Ovary (tissue), 9 donors: Measurements from ENCODE around the gene ANKMY1. TPM values are rescaled to one million over a fixed set of nuclear protein-coding genes. Genes with fewer than 3 reads are reported as not detected.

Source experiments
- DNase-seq, 5 donors: peaks; one replicate each; pipeline ENCODE4 v3.0.0-alpha.2; 2019 to 2020
- H3K27ac ChIP-seq, 2 donors: fragments of 200-600 bp; one replicate each; pipeline versions ENCODE4 v1.5.1 to v1.8.0; 2019 to 2022
- H3K27me3 ChIP-seq: fragments of 200-600 bp; one replicate; pipeline ENCODE4 v1.8.0; 2022
- H3K36me3 ChIP-seq: fragments of 200-600 bp; sonication (generic); one replicate; pipeline ENCODE4 v1.5.1; 2019
- H3K4me1 ChIP-seq: one replicate; pipeline ENCODE4 v1.8.1; 2013; ENCODE audit warnings: mild to moderate bottlenecking, moderate library complexity; ENCODE audit not compliant: insufficient read depth
- H3K4me3 ChIP-seq: fragments of 200-600 bp; sonication (generic); one replicate; pipeline ENCODE4 v1.5.1; 2017
- H3K9me3 ChIP-seq, 2 donors: fragments of 200-600 bp in 1 of 2; sonication (generic) in 1 of 2; one replicate each; pipeline versions ENCODE4 v1.5.1 to v1.8.1; 2013 to 2019; ENCODE audit warnings: mild to moderate bottlenecking in 1 of 2, moderate library complexity in 1 of 2
- EP300 ChIP-seq: sonication (generic); formaldehyde crosslinking; IDR thresholded peaks from one replicate; pipeline ENCODE4 v1.6.1; 2017; ENCODE audit warnings: antibody characterized with exemption
- POLR2A ChIP-seq: fragments of 450-650 bp; IDR thresholded peaks from one replicate; pipeline ENCODE4 v1.6.1; 2017; ENCODE audit warnings: antibody characterized with exemption, mild to moderate bottlenecking, moderate library complexity
- whole genome bisulfite sequencing, 3 donors: extraction: QIAGEN DNeasy Blood & Tissue Kit in 1 of 3; methylation state at CpG; one replicate each; pipeline versions ENCODE4 v1.1.5 to v1.1.7; 2013 to 2017; 5-methylcytosine and 5-hydroxymethylcytosine counted together
- intact Hi-C, 4 donors: fragments of 100-400 bp; cut with DNase I; formaldehyde crosslinking; loops; one replicate each; pipeline versions ENCODE4 v1.11.0 to v1.15.1; 2022 to 2023
- polyA plus RNA-seq, 2 donors: library from polyadenylated mRNA; stranded (reverse); fragments of 200-250 nt in 1 of 2; fragments of 350-450 nt in 1 of 2; fragmentation: Illumina TruSeq in 1 of 2; extraction: RNeasy Lipid Tissue Mini Kit (QIAGEN cat#74804) in 1 of 2; gene quantifications; one replicate each; pipeline ENCODE4 v1.2.3, GENCODE V29; 2013 to 2014
- total RNA-seq, 7 donors: library from RNA; depleted of rRNA in 2 of 7; stranded (reverse); fragments of >200 nt in 2 of 7; fragmentation: NEBNext Ultra II Directional in 3 of 7; extraction: Animal tissue kit (Norgen Biotek cat#: 25700) in 3 of 7; gene quantifications; one replicate each; pipeline versions ENCODE4 v1.1.0 to v1.2.4, GENCODE V29; 2016 to 2023
- TF ChIP-seq, protein P1 (sequence below), 3 donors: fragments of 450-650 bp in 2 of 3; fragments of 200-600 bp in 1 of 3; IDR thresholded peaks; one replicate each; pipeline versions ENCODE4 v1.5.1 to v1.8.0; 2016 to 2022; ENCODE audit warnings: antibody characterized with exemption in 3 of 3, mild to moderate bottlenecking in 1 of 3
- donor health status: DM: no; HTN: no; CAD: no; lungs with moderate emphysema.
- donor health status: DM: no; HTN: no; CAD: no.
- donor health status: Bipolar disorder and iron deficiency.
- donor health status: DM: yes; HTN: yes; CAD: no.
- donor health status: DM: no; HTN: no; CAD: no.
- donor health status: DM: yes; HTN: yes; CAD: no.

Gene ANKMY1
- total and polyA plus RNA-seq, 9 donors = 11.5 to 24.2 (median 19.0) TPM

DNA sequence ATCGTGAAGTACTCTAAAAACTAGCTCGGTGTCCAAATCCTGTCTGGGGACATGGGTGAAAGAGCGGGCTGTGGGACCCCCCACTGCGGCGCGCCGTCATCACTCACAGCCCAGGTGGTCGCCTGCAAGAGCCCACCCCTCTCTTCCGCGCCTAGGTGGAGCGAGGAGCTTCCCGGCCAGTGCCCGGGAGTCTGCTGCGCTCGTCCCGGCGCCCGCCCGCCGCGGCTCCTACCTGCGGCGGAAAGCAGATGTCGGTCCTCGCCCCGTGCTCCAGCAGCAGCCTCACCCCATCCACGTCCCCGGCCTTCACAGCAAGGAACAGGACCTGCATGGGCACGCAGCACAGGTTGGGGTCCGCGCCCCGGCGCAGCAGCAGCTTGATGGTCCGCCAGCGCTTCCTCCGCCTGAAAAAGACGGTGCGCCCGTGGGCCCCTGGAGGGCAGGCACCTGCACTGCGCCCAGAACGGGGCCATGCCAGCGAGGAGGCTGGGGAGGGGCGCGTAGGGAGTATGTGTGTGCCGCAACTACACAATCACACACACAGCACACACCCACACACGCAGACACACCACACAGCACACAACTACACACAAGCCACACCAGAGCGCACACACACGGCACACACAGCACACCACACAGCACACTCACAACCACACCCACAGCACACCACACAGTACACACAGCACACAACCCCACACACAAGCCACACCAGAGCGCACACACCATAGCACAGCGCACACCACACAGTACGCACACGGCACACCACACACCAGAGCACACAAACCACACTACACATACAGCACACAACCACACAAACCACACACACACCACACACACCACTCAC, 37.4 kb downstream of the ANKMY1 start:
- no peak for DNase-seq
- TF ChIP-seq, protein P1, sequence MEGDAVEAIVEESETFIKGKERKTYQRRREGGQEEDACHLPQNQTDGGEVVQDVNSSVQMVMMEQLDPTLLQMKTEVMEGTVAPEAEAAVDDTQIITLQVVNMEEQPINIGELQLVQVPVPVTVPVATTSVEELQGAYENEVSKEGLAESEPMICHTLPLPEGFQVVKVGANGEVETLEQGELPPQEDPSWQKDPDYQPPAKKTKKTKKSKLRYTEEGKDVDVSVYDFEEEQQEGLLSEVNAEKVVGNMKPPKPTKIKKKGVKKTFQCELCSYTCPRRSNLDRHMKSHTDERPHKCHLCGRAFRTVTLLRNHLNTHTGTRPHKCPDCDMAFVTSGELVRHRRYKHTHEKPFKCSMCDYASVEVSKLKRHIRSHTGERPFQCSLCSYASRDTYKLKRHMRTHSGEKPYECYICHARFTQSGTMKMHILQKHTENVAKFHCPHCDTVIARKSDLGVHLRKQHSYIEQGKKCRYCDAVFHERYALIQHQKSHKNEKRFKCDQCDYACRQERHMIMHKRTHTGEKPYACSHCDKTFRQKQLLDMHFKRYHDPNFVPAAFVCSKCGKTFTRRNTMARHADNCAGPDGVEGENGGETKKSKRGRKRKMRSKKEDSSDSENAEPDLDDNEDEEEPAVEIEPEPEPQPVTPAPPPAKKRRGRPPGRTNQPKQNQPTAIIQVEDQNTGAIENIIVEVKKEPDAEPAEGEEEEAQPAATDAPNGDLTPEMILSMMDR (IDR thresholded peaks at IDR 0.05) = no peak
- TF ChIP-seq EP300 (no peak), POLR2A (no peak)
- H3K4me1 ChIP-seq = no peaks in the 10 kb centered on the region
- H3K27me3 ChIP-seq = no peaks in the 10 kb centered on the region
- no peak overlapping the region for H3K4me3 ChIP-seq
- H3K9me3 ChIP-seq = no peaks in the 10 kb centered on the region
- 17 to 20% (median 17%) methylated on average over 48 to 52 of the region's 52 CpGs for WGBS, 3 donors
- H3K27ac ChIP-seq = no peak overlapping the region
- H3K36me3 ChIP-seq = no peaks in the 10 kb centered on the region
- intact Hi-C loops = no loop called here

DNA sequence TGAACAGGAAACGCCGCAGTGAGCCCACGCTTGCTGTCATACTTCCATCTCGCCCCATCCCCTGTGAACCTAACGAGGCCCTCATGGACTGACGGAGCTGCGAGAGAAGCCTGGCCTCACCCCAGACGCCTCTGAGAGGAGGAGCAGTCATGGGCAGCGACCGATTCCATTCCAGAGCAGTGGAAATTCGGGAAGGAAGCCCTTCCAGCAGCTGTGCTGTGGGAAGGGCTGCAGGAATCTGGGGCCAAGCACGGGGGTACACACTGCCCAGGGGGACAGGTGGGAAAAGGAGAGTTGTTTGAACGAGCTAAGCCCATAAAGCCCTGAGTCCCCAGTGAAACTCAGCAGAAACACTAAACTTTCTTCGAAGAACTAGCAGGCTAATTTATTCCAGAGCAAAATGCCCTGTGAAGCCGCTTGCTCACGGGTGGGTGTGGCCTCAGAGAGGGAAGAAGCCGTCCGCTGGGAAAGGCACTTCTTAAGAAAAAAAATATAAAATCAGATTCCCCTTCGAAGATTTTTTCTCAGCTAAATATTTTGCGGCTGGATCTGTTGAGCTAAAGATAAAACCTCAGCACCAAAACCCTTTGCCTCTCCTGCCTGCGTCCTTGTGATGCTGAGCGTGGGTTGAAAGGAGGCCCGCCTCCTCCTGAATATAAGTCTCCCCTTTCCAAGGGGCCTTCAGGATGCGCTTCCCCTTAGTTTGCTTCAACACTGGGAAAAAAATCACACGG, 38.2 kb downstream of the ANKMY1 start:
- 12 to 18% (median 15%) methylated on average over 25 of the region's 25 CpGs for WGBS, 3 donors
- Histone ChIP-seq H3K9me3 (no peaks in the 10 kb centered on the region), H3K36me3 (no peaks in the 10 kb centered on the region), H3K27ac (no peak overlapping the region), H3K27me3 (no peaks in the 10 kb centered on the region), H3K4me1 (no peaks in the 10 kb centered on the region), H3K4me3 (no peak overlapping the region)
- intact Hi-C loops = no loop called here
- DNase-seq = no peak
- TF ChIP-seq, protein P1 (IDR thresholded peaks at IDR 0.05) = no peak
- TF ChIP-seq POLR2A (no peak), EP300 (no peak)

DNA sequence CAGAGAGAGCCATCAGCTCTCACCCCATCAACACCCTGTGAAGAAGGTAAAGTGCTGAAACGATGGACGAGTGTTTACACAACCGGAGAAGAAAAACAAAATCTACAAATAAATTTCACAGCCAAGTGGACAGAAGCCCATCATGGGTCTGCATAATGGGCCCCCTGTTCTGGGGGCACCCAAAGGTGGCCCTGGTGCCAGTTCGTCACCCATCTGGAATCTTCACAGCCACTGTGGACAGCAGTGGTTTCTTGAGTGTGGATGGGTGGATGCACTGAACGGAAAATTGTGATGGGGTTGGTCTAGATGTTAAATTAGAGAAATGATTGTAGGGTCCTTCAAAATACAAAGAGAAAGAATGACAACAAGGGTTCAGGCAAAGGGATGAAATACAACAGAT, 38.8 kb downstream of the ANKMY1 start:
- DNase-seq = no peak
- intact Hi-C loops = no loop called here

DNA sequence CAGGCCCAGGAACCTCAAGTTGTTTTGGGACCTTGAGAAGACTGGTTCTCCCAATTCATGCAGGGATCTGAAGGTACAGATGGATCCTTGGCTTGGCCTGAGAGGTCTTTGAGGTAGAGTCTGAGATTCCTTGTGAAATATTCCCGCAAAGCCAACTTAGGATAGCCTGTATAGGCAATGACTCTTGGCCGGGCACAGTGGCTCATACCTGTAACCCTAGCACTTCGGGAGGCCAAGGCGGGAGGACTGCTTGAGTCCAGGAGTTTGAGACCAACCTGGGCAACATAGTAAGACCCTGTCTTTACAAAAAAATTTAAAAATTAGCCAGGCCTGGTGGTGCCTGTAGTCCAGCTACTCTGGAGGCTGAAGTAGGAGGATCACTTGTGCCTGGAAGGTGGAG, 40.4 kb downstream of the ANKMY1 start:
- no peak for TF ChIP-seq EP300
- TF ChIP-seq, protein P1 (IDR thresholded peaks at IDR 0.05) = no peak
- TF ChIP-seq POLR2A = no peak
- no peak overlapping the region for H3K27ac ChIP-seq
- no peak overlapping the region for H3K4me3 ChIP-seq
- no peaks in the 10 kb centered on the region for H3K9me3 ChIP-seq
- intact Hi-C loops = no loop called here
- H3K36me3 ChIP-seq = no peaks in the 10 kb centered on the region
- WGBS, 3 donors = 97 to 99% (median 98%) methylated on average over 4 of the region's 4 CpGs
- no peaks in the 10 kb centered on the region for H3K4me1 ChIP-seq
- no peak for DNase-seq
- H3K27me3 ChIP-seq = no peaks in the 10 kb centered on the region

More for the DNA sequence above, 38.8 kb downstream of the ANKMY1 start:
- Histone ChIP-seq H3K27ac (no peak overlapping the region), H3K9me3 (no peaks in the 10 kb centered on the region), H3K27me3 (no peaks in the 10 kb centered on the region), H3K36me3 (no peaks in the 10 kb centered on the region), H3K4me3 (no peak overlapping the region), H3K4me1 (no peaks in the 10 kb centered on the region)
- TF ChIP-seq, protein P1 (IDR thresholded peaks at IDR 0.05) = no peak
- no peak for TF ChIP-seq EP300
- TF ChIP-seq POLR2A = no peak
- WGBS, 3 donors = 84 to 88% (median 87%) methylated on average over 5 of the region's 5 CpGs
